Measurements from ENCODE around the gene LPP. TPM values are rescaled to one million over a fixed set of nuclear protein-coding genes. Genes with fewer than 3 reads are reported as not detected.

Gene LPP
- total and polyA plus RNA-seq, 4 donors, result 11.1 to 219 (median 66.5) TPM

DNA sequence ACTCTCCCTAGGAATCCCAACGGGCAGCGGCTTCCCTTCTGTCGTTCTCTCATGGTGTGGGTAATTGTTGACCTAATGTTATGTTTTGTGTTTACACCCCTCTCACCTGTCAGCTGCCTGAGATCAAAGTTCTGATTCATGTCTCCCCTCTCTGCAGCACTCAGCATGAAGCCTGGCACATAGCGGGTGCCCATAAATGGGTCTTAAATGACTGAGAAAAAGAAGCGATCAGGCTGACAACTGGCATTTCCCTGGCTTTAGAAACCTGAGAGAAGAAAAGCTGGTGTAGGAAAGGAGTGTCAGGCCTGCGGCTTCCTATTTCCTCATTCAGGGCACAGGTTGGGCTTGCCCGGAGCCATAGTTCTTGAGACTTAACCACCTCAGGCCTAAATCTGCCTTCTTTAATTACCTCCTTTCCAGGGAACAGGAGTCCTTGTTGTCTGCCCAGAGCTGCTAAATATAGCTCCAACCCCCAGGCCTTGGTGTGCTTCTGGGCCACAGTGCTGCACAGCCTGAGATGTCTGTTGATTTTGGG, 31.8 kb downstream of the LPP start:
- TF ChIP-seq, protein P1, sequence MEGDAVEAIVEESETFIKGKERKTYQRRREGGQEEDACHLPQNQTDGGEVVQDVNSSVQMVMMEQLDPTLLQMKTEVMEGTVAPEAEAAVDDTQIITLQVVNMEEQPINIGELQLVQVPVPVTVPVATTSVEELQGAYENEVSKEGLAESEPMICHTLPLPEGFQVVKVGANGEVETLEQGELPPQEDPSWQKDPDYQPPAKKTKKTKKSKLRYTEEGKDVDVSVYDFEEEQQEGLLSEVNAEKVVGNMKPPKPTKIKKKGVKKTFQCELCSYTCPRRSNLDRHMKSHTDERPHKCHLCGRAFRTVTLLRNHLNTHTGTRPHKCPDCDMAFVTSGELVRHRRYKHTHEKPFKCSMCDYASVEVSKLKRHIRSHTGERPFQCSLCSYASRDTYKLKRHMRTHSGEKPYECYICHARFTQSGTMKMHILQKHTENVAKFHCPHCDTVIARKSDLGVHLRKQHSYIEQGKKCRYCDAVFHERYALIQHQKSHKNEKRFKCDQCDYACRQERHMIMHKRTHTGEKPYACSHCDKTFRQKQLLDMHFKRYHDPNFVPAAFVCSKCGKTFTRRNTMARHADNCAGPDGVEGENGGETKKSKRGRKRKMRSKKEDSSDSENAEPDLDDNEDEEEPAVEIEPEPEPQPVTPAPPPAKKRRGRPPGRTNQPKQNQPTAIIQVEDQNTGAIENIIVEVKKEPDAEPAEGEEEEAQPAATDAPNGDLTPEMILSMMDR (IDR thresholded peaks at IDR 0.05; ENCODE audit: control extremely low read depth, extremely low read depth), result no peak
- WGBS, 2 donors, result 47 to 58% methylated on average over 7 of the region's 7 CpGs
- DNase-seq (peak in 1 of 3 donors; percentile 17), ATAC-seq (ENCODE audit: insufficient read depth, low FRiP score) (peak; percentile 30)
- H3K27ac ChIP-seq (ENCODE audit: low read depth in 1 of 2, low read length in 1 of 2), result peak overlapping the region; percentile 61 to 87
- H3K9me3 ChIP-seq (ENCODE audit: control insufficient read depth in 4 of 4, insufficient read depth in 3 of 4, low read length in 3 of 4), result no peaks in the 10 kb centered on the region
- no peak overlapping the region for H3K9ac ChIP-seq (ENCODE audit: insufficient read depth in 1 of 2, low read length in 2 of 2)
- H3K27me3 ChIP-seq (ENCODE audit: control insufficient read depth in 3 of 3, insufficient read depth in 3 of 3, low read length in 2 of 3), result no peaks in the 10 kb centered on the region
- H3K4me3 ChIP-seq, result no peak overlapping the region
- H3K4me1 ChIP-seq (ENCODE audit: control insufficient read depth in 5 of 5, insufficient read depth in 5 of 5, low read length in 5 of 5), result peaks cover 0 to 19% (median 0%) of the 10 kb centered on the region in 5 donors
- peaks cover 0 to 3% (median 0%) of the 10 kb centered on the region in 4 donors for H3K36me3 ChIP-seq (ENCODE audit: control insufficient read depth in 4 of 4, insufficient read depth in 4 of 4, low read length in 4 of 4)

DNA sequence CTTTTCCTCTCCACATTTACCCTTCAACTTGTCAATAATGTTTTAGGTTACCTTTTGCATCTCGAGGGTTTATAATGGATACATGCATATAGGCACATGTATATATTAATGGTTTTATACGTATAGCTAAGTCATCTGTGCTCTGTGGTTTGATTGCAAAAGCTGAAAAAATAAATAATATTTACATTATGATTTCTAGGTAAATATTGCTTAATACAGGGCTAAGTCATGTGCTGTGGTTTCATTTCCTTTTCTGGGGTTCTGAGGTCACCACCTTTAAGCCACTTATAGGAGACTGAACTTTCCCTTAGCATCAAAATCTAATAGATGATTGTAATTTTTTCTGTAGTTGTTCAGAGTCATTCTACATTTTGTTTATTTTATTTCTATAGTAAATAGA, 33.1 kb downstream of the LPP start:
- no peak overlapping the region for H3K9ac ChIP-seq (ENCODE audit: insufficient read depth in 1 of 2, low read length in 2 of 2)
- no peak for DNase-seq
- peaks cover 0 to 6% (median 2%) of the 10 kb centered on the region in 4 donors for H3K36me3 ChIP-seq (ENCODE audit: control insufficient read depth in 4 of 4, insufficient read depth in 4 of 4, low read length in 4 of 4)
- TF ChIP-seq, protein P1 (IDR thresholded peaks at IDR 0.05; ENCODE audit: control extremely low read depth, extremely low read depth), result no peak
- peaks cover 0 to 19% (median 0%) of the 10 kb centered on the region in 5 donors for H3K4me1 ChIP-seq (ENCODE audit: control insufficient read depth in 5 of 5, insufficient read depth in 5 of 5, low read length in 5 of 5)
- WGBS, 2 donors, result 54 to 70% methylated on average over 2 of the region's 2 CpGs
- H3K4me3 ChIP-seq, result no peak overlapping the region
- no peak overlapping the region for H3K27ac ChIP-seq (ENCODE audit: low read depth in 1 of 2, low read length in 1 of 2)
- no peaks in the 10 kb centered on the region for H3K27me3 ChIP-seq (ENCODE audit: control insufficient read depth in 3 of 3, insufficient read depth in 3 of 3, low read length in 2 of 3)
- ATAC-seq (ENCODE audit: insufficient read depth, low FRiP score), result no peak
- H3K9me3 ChIP-seq (ENCODE audit: control insufficient read depth in 4 of 4, insufficient read depth in 3 of 4, low read length in 3 of 4), result no peaks in the 10 kb centered on the region

DNA sequence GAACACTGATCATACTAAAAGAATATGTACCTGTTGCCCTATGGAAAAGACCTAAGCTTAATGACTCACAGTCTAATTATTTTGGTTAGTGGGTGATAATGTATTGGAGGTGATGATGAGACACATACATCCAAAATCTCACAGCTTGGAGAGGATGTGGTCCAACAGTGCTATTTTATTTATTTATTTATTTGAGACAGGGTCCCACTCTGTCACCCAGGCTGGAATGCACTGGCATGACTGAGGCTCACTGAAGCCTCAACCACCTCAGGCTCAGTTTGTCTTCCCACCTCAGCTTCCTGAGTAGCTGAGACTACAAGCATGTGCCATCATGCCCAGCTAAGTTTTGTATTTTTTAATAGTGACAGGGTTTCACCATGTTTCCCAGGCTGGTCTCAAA, 35.0 kb downstream of the LPP start:
- Histone ChIP-seq H3K27me3 (ENCODE audit: control insufficient read depth in 3 of 3, insufficient read depth in 3 of 3, low read length in 2 of 3) (no peaks in the 10 kb centered on the region), H3K27ac (ENCODE audit: low read depth in 1 of 2, low read length in 1 of 2) (peak overlapping the region in 1 of 2 donors; percentile 74), H3K4me3 (no peak overlapping the region), H3K4me1 (ENCODE audit: control insufficient read depth in 5 of 5, insufficient read depth in 5 of 5, low read length in 5 of 5) (peaks cover 0 to 14% (median 0%) of the 10 kb centered on the region in 5 donors), H3K36me3 (ENCODE audit: control insufficient read depth in 4 of 4, insufficient read depth in 4 of 4, low read length in 4 of 4) (peaks cover 0 to 10% (median 3%) of the 10 kb centered on the region in 4 donors), H3K9me3 (ENCODE audit: control insufficient read depth in 4 of 4, insufficient read depth in 3 of 4, low read length in 3 of 4) (no peaks in the 10 kb centered on the region), H3K9ac (ENCODE audit: insufficient read depth in 1 of 2, low read length in 2 of 2) (no peak overlapping the region)
- DNase-seq (no peak), ATAC-seq (ENCODE audit: insufficient read depth, low FRiP score) (no peak)
- TF ChIP-seq, protein P1 (IDR thresholded peaks at IDR 0.05; ENCODE audit: control extremely low read depth, extremely low read depth), result no peak

DNA sequence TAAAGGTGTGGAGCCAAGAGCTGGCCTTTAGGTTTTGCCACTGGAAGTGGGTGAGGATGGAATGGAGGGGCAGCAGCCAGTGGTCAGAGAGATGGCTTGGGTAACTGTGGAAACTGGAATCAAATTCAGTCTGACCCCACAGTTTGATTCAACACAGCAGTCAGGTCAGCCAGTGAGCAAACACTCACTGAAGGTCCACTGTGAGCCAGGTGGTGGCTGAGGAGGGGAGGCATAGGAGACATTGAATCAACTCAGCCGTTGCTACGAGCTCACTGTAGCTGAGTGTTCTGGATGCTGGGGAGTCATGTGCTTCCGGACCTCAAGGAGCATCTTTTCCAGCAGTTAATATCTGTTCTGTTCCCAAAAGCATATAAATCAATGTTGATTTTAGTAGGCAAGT, 37.5 kb downstream of the LPP start:
- ATAC-seq (ENCODE audit: insufficient read depth, low FRiP score) (no peak), DNase-seq (no peak)
- WGBS, 2 donors, result 90 to 96% methylated on average over 3 of the region's 3 CpGs
- H3K27me3 ChIP-seq (ENCODE audit: control insufficient read depth in 3 of 3, insufficient read depth in 3 of 3, low read length in 2 of 3), result no peaks in the 10 kb centered on the region
- no peak overlapping the region for H3K27ac ChIP-seq (ENCODE audit: low read depth in 1 of 2, low read length in 1 of 2)
- no peak overlapping the region for H3K4me3 ChIP-seq
- no peaks in the 10 kb centered on the region for H3K9me3 ChIP-seq (ENCODE audit: control insufficient read depth in 4 of 4, insufficient read depth in 3 of 4, low read length in 3 of 4)
- peaks cover 0 to 11% (median 0%) of the 10 kb centered on the region in 5 donors for H3K4me1 ChIP-seq (ENCODE audit: control insufficient read depth in 5 of 5, insufficient read depth in 5 of 5, low read length in 5 of 5)
- H3K9ac ChIP-seq (ENCODE audit: insufficient read depth in 1 of 2, low read length in 2 of 2), result no peak overlapping the region
- H3K36me3 ChIP-seq (ENCODE audit: control insufficient read depth in 4 of 4, insufficient read depth in 4 of 4, low read length in 4 of 4), result peaks cover 0 to 10% (median 3%) of the 10 kb centered on the region in 4 donors
- TF ChIP-seq, protein P1 (IDR thresholded peaks at IDR 0.05; ENCODE audit: control extremely low read depth, extremely low read depth), result no peak
